ENCODE measurements around the gene EEF2K. TPM values are rescaled to one million over a fixed set of nuclear protein-coding genes. Genes with fewer than 3 reads are reported as not detected.

Gene EEF2K
- total RNA-seq, 2 experiments from 2014 or later = 10.1 to 13.2 TPM

- Histone ChIP-seq H3K36me3 (ENCODE audit: insufficient read depth, low read length) (peaks cover 95% of the 10 kb centered on the region), H3K4me3 (ENCODE audit: low read length) (no peak overlapping the region), H3K27me3 (ENCODE audit: control insufficient read depth in 1 of 2, insufficient read depth in 2 of 2, low read length in 2 of 2) (no peaks in the 10 kb centered on the region), H3K9me3 (ENCODE audit: control insufficient read depth in 1 of 2, insufficient read depth in 1 of 2, low read length in 2 of 2) (no peaks in the 10 kb centered on the region), H3K27ac (ENCODE audit: low read depth in 1 of 2, low read length in 2 of 2) (no peak overlapping the region), H3K4me1 (ENCODE audit: insufficient read depth, low read length) (peaks cover 15% of the 10 kb centered on the region)
- peaks cover 11% of the 10 kb centered on the region for H3K4me1 Mint-ChIP-seq (ENCODE audit: low read depth)
- no peaks in the 10 kb centered on the region for H3K27me3 Mint-ChIP-seq
- no peak for TF ChIP-seq CTCF (IDR thresholded peaks at IDR 0.05)
- H3K4me3 Mint-ChIP-seq = no peak overlapping the region
- peaks cover 86% of the 10 kb centered on the region for H3K36me3 Mint-ChIP-seq (ENCODE audit: low read depth)
- ATAC-seq (ENCODE audit: poor library complexity) = no peak
- intact Hi-C loops (cut with DNase I, micrococcal nuclease) = loop anchor here (5.0 kb wide), 2 partner anchors 34 to 766 kb away; no protein-coding TSS in a partner anchor
- DNase-seq = no peak
- POLR2A ChIA-PET = interaction anchor here (1.8 kb wide), 1 partner anchor 35 kb away, joined by 9 read pairs; no protein-coding TSS in a partner anchor
- CTCF ChIA-PET = no interaction called here
- H3K9me3 Mint-ChIP-seq = no peaks in the 10 kb centered on the region
- H3K27ac Mint-ChIP-seq = peak overlapping the region; percentile 36
These were observed 117.3 kb downstream of the EEF2K start for GRCh38 chr16:22323173-22323958.

- Histone ChIP-seq H3K36me3 (ENCODE audit: insufficient read depth, low read length) (peaks cover 90% of the 10 kb centered on the region), H3K9me3 (ENCODE audit: control insufficient read depth in 1 of 2, insufficient read depth in 1 of 2, low read length in 2 of 2) (no peaks in the 10 kb centered on the region), H3K27me3 (ENCODE audit: control insufficient read depth in 1 of 2, insufficient read depth in 2 of 2, low read length in 2 of 2) (no peaks in the 10 kb centered on the region), H3K4me1 (ENCODE audit: insufficient read depth, low read length) (peaks cover 15% of the 10 kb centered on the region), H3K4me3 (ENCODE audit: low read length) (no peak overlapping the region), H3K27ac (ENCODE audit: low read depth in 1 of 2, low read length in 2 of 2) (no peak overlapping the region)
- H3K36me3 Mint-ChIP-seq (ENCODE audit: low read depth) = peaks cover 86% of the 10 kb centered on the region
- H3K9me3 Mint-ChIP-seq = no peaks in the 10 kb centered on the region
- POLR2A ChIA-PET = interaction anchor here (1.8 kb wide), 1 partner anchor 34 kb away, joined by 9 read pairs; no protein-coding TSS in a partner anchor
- intact Hi-C loops (cut with DNase I, micrococcal nuclease) = loop anchor here (5.0 kb wide), 2 partner anchors 33 to 767 kb away; no protein-coding TSS in a partner anchor
- peak overlapping the region; percentile 52 for H3K27ac Mint-ChIP-seq
- peaks cover 11% of the 10 kb centered on the region for H3K4me1 Mint-ChIP-seq (ENCODE audit: low read depth)
- peak overlapping the region; percentile 48 for H3K4me3 Mint-ChIP-seq
- CTCF ChIA-PET = no interaction called here
- H3K27me3 Mint-ChIP-seq = no peaks in the 10 kb centered on the region
- TF ChIP-seq CTCF (IDR thresholded peaks at IDR 0.05) = no peak
- ATAC-seq (ENCODE audit: poor library complexity) = no peak
- DNase-seq = no peak
These were observed 118.1 kb downstream of the EEF2K start for GRCh38 chr16:22323959-22324786.

- H3K9me3 ChIP-seq (ENCODE audit: control insufficient read depth in 1 of 2, insufficient read depth in 1 of 2, low read length in 2 of 2) = no peaks in the 10 kb centered on the region
- Mint-ChIP-seq H3K9me3 (no peaks in the 10 kb centered on the region), H3K36me3 (ENCODE audit: low read depth) (peaks cover 86% of the 10 kb centered on the region), H3K27me3 (no peaks in the 10 kb centered on the region), H3K4me1 (ENCODE audit: low read depth) (peaks cover 14% of the 10 kb centered on the region), H3K4me3 (peak overlapping the region; percentile 48), H3K27ac (peak overlapping the region; percentile 52)
- CTCF ChIA-PET = no interaction called here
- H3K27ac ChIP-seq (ENCODE audit: low read depth in 1 of 2, low read length in 2 of 2) = no peak overlapping the region
- ATAC-seq (ENCODE audit: poor library complexity) = no peak
- H3K36me3 ChIP-seq (ENCODE audit: insufficient read depth, low read length) = peaks cover 91% of the 10 kb centered on the region
- no peak overlapping the region for H3K4me3 ChIP-seq (ENCODE audit: low read length)
- intact Hi-C loops (cut with DNase I, micrococcal nuclease) = loop anchor here (5.0 kb wide), 4 partner anchors 32 to 768 kb away; partner anchors contain the start of gene CDR2 (in 1 of the 2)
- no peak for DNase-seq
- no peaks in the 10 kb centered on the region for H3K27me3 ChIP-seq (ENCODE audit: control insufficient read depth in 1 of 2, insufficient read depth in 2 of 2, low read length in 2 of 2)
- TF ChIP-seq CTCF (IDR thresholded peaks at IDR 0.05) = no peak
- POLR2A ChIA-PET = no interaction called here
- peaks cover 15% of the 10 kb centered on the region for H3K4me1 ChIP-seq (ENCODE audit: insufficient read depth, low read length)
These were observed 118.9 kb downstream of the EEF2K start for GRCh38 chr16:22324787-22325597.
